Measurements from ENCODE around the gene BRICD5.

BRICD5 gene

GRCh38 chr16:2237493-2238149 lies 27.0 kb upstream of the BRICD5 start:
- DNase-seq (ENCODE audit: low read depth in 2 of 3, low spot score in 1 of 3): no peak

- DNase-seq (ENCODE audit: low read depth in 2 of 3, low spot score in 1 of 3): no peak
These were observed 26.4 kb upstream of the BRICD5 start for GRCh38 chr16:2237102-2237482.

- DNase-seq (ENCODE audit: low read depth in 2 of 3, low spot score in 1 of 3): no peak
These were observed 25.9 kb upstream of the BRICD5 start, which contains the start of gene DNASE1L2 for GRCh38 chr16:2236337-2237101. Gene DNASE1L2 (plus strand): TSS chr16:2236444. CDS start chr16:2236817, 373 bp downstream.

GRCh38 chr16:2235695-2236336 lies 25.2 kb upstream of the BRICD5 start:
- no peak for DNase-seq (ENCODE audit: low read depth in 2 of 3, low spot score in 1 of 3)

DNA sequence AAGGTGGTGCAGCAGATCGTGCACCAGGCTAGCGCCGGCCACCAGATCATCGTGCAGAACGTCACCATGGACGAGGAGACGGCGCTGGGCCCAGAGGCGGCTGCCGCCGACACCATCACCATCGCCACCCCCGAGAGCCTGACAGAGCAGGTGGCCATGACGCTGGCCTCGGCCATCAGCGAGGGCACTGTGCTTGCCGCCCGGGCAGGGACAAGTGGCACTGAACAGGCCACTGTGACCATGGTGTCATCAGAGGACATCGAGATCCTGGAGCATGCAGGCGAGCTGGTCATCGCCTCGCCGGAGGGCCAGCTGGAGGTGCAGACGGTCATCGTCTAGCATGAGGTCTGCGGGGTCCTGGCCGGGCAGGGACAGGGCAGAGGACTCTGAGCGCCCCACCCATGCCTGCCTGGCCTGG lies 24.6 kb upstream of the BRICD5 start:
- no peak for DNase-seq (ENCODE audit: low read depth in 2 of 3, low spot score in 1 of 3)

DNA sequence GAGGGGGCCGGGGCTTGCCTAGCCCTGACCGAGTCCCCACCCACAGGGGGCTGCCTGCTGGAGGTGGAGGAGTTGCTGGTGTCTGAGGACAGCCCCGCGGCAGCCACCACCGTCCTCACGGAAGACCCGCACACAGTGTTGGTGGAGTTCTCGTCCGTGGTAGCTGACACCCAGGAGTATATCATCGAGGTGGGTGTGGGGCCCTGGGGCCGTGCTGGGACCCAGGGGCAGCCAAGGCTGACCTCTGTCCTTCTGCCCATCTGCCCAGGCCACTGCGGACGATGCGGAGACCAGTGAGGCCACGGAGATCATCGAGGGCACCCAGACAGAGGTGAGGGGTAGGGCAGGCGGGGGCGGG lies 24.1 kb upstream of the BRICD5 start:
- DNase-seq (ENCODE audit: low read depth in 2 of 3, low spot score in 1 of 3): no peak

DNA sequence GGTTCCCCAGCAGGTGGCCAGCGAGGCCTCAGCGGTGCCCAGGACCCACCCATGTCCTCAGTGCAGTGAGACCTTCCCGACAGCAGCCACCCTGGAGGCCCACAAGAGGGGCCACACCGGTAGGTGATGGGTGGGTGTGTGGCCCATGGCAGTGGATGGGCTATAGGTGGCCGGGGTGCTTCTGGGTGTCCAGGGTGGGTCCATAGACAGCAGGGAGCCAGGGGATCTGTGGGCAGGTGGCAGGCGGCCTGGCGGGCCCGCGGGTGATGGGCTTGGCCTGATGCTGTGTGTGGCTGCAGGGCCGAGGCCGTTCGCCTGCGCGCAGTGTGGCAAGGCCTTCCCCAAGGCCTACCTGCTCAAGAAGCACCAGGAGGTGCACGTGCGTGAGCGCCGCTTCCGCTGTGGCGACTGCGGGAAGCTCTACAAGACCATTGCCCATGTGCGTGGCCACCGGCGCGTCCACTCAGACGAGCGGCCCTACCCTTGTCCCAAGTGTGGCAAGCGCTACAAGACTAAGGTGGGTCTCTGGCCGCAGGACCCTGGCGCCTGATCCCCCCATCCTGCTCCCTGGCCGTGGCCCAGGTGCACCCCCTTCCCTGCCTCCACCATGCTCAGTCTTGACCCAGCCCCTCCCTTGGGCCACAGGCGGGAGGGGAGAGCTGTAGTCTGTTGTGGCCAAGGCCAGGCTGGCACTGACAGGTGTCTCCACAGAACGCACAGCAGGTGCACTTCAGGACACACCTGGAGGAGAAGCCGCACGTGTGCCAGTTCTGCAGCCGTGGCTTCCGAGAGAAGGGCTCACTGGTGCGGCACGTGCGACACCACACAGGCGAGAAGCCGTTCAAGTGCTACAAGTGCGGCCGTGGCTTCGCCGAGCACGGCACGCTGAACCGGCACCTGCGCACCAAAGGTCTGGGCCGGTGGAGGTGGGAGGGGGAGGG lies 23.5 kb upstream of the BRICD5 start:
- no peak for DNase-seq (ENCODE audit: low read depth in 2 of 3, low spot score in 1 of 3)

DNA sequence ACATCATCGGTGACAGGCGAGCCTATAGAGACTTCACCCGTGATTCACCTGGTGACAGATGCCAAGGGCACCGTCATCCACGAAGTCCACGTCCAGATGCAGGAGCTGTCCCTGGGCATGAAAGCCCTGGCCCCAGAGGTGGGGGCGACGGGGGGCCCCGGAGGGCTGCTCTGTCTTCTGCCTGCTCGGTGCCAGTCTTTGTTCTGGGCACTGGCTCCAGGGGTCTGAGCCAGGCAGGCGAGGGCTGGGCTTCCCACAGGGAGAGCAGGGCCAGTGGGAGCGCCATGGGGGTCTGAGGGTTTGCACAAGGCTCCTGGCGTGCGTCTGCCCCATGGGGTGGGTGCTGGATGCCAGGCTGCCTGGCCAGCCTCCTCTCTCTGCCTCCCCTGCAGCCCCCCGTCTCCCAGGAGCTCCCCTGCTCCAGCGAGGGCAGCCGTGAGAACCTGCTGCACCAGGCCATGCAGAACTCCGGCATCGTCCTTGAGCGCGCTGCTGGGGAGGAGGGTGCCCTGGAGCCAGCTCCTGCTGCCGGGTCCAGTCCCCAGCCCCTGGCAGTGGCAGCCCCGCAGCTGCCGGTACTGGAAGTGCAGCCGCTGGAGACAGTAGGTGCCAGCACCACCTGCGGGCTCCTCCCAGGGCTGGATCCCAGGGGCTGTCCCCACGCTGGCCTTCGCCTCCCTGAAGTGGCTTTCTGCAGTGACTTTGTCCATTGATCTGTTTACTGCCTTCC lies 22.5 kb upstream of the BRICD5 start:
- no peak for DNase-seq (ENCODE audit: low read depth in 2 of 3, low spot score in 1 of 3)

DNA sequence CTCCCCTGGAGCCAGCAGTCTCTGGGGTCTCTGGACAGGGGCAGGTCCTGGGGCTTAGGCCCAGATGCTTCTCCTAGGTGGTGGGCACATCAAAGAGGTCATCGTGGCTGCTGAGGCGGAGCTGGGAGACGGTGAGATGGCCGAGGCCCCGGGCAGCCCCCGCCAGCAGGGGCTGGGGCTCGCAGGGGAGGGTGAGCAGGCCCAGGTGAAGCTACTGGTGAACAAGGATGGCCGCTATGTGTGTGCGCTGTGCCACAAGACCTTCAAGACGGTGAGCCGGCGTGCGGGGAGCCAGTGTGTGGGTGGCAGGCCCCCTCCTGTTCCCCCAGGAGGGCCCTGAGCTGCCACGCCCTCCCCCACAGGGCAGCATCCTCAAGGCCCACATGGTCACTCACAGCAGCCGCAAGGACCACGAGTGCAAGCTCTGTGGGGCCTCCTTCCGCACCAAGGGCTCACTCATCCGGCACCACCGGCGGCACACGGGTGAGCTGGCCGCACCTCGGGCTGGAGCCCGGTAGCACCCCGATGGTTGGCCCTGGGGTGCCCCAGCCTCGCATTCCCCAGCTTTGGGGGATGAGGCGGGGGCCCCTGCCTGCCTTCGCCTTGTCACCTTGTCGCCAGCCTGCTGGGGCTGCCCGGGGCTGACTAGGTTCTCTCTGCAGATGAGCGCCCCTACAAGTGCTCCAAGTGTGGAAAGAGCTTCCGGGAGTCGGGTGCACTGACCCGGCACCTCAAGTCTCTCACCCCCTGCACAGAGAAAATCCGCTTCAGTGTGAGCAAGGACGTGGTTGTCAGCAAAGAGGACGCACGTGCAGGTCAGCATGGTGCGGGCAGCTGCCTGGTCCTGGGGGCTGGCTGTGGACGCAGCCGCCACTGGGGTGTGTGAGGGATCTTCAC lies 21.7 kb upstream of the BRICD5 start:
- no peak for DNase-seq (ENCODE audit: low read depth in 2 of 3, low spot score in 1 of 3)

GRCh38 chr16:2231016-2231931 lies 20.6 kb upstream of the BRICD5 start:
- no peak for DNase-seq (ENCODE audit: low read depth in 2 of 3, low spot score in 1 of 3)

- DNase-seq (ENCODE audit: low read depth in 2 of 3, low spot score in 1 of 3): no peak
These were observed 19.7 kb upstream of the BRICD5 start for GRCh38 chr16:2230376-2230775.

- no peak for DNase-seq (ENCODE audit: low read depth in 2 of 3, low spot score in 1 of 3)
These were observed 19.1 kb upstream of the BRICD5 start for GRCh38 chr16:2229632-2230250.

GRCh38 chr16:2229091-2229490 lies 18.4 kb upstream of the BRICD5 start:
- no peak for DNase-seq (ENCODE audit: low read depth in 2 of 3, low spot score in 1 of 3)

DNA sequence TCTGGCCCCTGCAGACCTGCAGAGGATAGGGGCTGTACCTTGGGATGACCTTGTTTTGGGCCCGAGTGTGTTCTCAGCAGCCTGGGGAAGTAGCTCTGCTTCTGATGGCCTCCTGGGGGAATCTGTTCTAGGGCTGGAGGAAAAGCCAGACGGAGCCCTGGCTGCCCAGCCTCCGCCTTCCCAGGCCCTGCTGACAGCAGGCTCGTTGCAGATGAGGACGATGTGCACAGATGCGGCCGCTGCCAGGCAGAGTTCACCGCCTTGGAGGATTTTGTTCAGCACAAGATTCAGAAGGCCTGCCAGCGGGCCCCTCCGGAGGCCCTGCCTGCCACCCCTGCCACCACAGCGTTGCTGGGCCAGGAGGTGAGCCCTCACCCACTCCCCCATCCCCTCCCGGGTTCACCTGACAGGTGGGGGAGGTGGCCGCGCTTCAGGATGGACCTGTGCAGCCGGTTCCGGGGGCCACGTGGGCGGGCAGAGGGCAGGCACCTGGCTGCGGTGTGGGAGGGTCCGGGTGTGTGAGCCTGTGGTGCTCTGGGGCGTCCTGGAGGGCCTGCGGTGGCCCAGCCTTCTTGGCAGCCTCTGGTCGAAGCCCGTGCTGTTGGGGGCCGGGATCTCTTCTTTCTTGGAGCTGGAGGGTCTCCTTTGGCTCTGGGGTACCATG lies 17.6 kb upstream of the BRICD5 start:
- no peak for DNase-seq (ENCODE audit: low read depth in 2 of 3, low spot score in 1 of 3)

DNA sequence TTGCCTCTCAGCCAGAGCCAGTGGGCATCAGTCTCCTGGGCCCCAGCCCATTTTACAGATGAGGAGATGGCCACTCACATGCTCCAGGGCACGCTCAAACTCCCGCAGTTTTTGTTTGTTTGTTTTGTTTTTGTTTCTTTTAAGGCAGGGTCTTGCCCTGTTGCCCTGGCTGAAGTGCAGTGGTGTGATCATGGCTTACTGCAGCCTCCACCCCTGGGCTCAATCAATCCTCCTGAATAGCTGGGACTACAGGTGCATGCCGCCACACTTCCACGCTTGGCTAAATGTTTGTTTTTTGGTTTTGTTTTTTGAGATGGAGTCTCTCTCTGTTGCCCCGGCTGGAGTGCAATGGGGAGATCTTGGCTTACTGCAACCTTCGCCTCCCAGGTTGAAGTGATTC lies 16.3 kb upstream of the BRICD5 start:
- no peak for DNase-seq (ENCODE audit: low read depth in 2 of 3, low spot score in 1 of 3)

DNA sequence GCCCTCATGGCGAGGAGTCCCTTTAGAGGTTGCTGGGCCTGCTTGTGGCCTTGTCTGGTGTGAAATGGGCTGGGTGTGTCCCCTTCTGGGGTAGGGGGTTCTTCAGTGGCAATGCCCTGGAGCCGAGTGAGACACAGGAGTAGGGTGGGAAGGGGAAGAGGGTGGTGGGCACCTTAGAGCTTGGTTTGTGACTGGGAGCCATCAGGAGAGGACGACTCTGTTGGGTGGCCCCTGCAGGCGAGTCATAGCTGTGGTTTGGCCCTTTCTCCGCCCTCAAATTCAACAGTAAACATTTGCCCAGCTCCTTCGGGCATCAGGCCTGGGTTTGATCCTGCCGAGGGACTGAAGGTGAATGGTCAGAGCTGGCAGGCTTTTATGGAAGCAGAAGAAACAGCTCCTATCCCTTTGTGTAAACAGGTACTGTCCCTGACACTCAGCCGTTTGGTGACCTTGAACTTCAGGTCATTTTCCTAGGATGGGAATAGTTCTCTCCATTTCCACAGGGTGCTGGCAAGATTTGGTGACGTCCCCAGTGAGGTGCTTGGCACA lies 15.7 kb upstream of the BRICD5 start:
- no peak for DNase-seq (ENCODE audit: low read depth in 2 of 3, low spot score in 1 of 3)

- peak in 1 of 3 donors; percentile 34 for DNase-seq (ENCODE audit: low read depth in 2 of 3, low spot score in 1 of 3)
These were observed 13.4 kb upstream of the BRICD5 start for GRCh38 chr16:2223942-2224486.
